ENCODE results near the gene KCNJ2. TPM values are rescaled to one million over a fixed set of nuclear protein-coding genes. Genes with fewer than 3 reads are reported as not detected.

The KCNJ2 gene
- total and polyA plus RNA-seq, 12 donors = 0.22 to 3.6 (median 2.1) TPM

GRCh38 chr17:70165383-70165782, 3.9 kb upstream of the KCNJ2 start:
- no peak for TF ChIP-seq POLR2A (IDR thresholded peaks at IDR 0.05)
- TF ChIP-seq CTCF (IDR thresholded peaks at IDR 0.05) = no peak
- H3K4me3 ChIP-seq = no peak overlapping the region
- DNase-seq = no peak
- H3K36me3 ChIP-seq (replicated peaks in 1 of 2) = no peaks in the 10 kb centered on the region
- 66 to 80% (median 71%) methylated on average over 2 of the region's 2 CpGs for WGBS, 4 donors
- intact Hi-C loops (cut with DNase I) = no loop called here
- H3K9me3 ChIP-seq (replicated peaks in 1 of 3) = no peaks in the 10 kb centered on the region
- H3K27me3 ChIP-seq = no peaks in the 10 kb centered on the region
- no peak overlapping the region for H3K27ac ChIP-seq
- H3K4me1 ChIP-seq (replicated peaks in 1 of 2) = peaks cover 0 to 12% of the 10 kb centered on the region in 2 donors

- H3K4me3 ChIP-seq = no peak overlapping the region
- H3K4me1 ChIP-seq (replicated peaks in 1 of 2) = peaks cover 0 to 16% of the 10 kb centered on the region in 2 donors
- H3K9me3 ChIP-seq (replicated peaks in 1 of 3) = no peaks in the 10 kb centered on the region
- TF ChIP-seq CTCF (IDR thresholded peaks at IDR 0.05) (no peak), POLR2A (IDR thresholded peaks at IDR 0.05) (no peak)
- no peak for DNase-seq
- H3K27ac ChIP-seq = no peak overlapping the region
- peaks cover 6% of the 10 kb centered on the region for H3K27me3 ChIP-seq
- WGBS, 4 donors = 84 to 90% (median 87%) methylated on average over 4 of the region's 4 CpGs
- no peaks in the 10 kb centered on the region for H3K36me3 ChIP-seq (replicated peaks in 1 of 2)
- intact Hi-C loops (cut with DNase I) = no loop called here
Observed at GRCh38 chr17:70166615-70167014, 2.7 kb upstream of the KCNJ2 start.

- Histone ChIP-seq H3K4me1 (replicated peaks in 1 of 2) (peaks cover 0 to 16% of the 10 kb centered on the region in 2 donors), H3K27me3 (peaks cover 6% of the 10 kb centered on the region), H3K9me3 (replicated peaks in 1 of 3) (no peaks in the 10 kb centered on the region), H3K27ac (peak overlapping the region in 4 of 5 donors; percentile 57 to 86 (median 72)), H3K4me3 (peak overlapping the region in 2 of 4 donors; percentile 30 to 70), H3K36me3 (replicated peaks in 1 of 2) (no peaks in the 10 kb centered on the region)
- TF ChIP-seq CTCF (IDR thresholded peaks at IDR 0.05) (peak; percentile 27 to 52 (median 40)), POLR2A (IDR thresholded peaks at IDR 0.05) (no peak)
- WGBS, 4 donors = 2 to 12% (median 3%) methylated on average over 34 to 45 of the region's 45 CpGs
- intact Hi-C loops (cut with DNase I) = no loop called here
- peak; percentile 42 to 76 (median 57) for DNase-seq
Observed at GRCh38 chr17:70168044-70168976, 1.0 kb upstream of the KCNJ2 start.

GRCh38 chr17:70169709-70170597, 621 bp downstream of the KCNJ2 start:
- Histone ChIP-seq H3K27ac (peak overlapping the region in 2 of 5 donors; percentile 42 to 86), H3K9me3 (replicated peaks in 1 of 3) (no peaks in the 10 kb centered on the region), H3K4me1 (replicated peaks in 1 of 2) (peaks cover 0 to 16% of the 10 kb centered on the region in 2 donors), H3K4me3 (peak overlapping the region in 3 of 4 donors; percentile 30 to 70 (median 32)), H3K36me3 (replicated peaks in 1 of 2) (no peaks in the 10 kb centered on the region), H3K27me3 (peaks cover 6% of the 10 kb centered on the region)
- intact Hi-C loops (cut with DNase I) = no loop called here
- TF ChIP-seq CTCF (IDR thresholded peaks at IDR 0.05) = no peak
- TF ChIP-seq POLR2A (IDR thresholded peaks at IDR 0.05) = no peak
- DNase-seq = peak in 5 of 7 donors; percentile 3 to 50 (median 19)
- WGBS, 4 donors = 7 to 11% (median 8%) methylated on average over 23 to 24 of the region's 24 CpGs
